ENCODE measurements around the gene PDIA2.

Gene PDIA2

DNA sequence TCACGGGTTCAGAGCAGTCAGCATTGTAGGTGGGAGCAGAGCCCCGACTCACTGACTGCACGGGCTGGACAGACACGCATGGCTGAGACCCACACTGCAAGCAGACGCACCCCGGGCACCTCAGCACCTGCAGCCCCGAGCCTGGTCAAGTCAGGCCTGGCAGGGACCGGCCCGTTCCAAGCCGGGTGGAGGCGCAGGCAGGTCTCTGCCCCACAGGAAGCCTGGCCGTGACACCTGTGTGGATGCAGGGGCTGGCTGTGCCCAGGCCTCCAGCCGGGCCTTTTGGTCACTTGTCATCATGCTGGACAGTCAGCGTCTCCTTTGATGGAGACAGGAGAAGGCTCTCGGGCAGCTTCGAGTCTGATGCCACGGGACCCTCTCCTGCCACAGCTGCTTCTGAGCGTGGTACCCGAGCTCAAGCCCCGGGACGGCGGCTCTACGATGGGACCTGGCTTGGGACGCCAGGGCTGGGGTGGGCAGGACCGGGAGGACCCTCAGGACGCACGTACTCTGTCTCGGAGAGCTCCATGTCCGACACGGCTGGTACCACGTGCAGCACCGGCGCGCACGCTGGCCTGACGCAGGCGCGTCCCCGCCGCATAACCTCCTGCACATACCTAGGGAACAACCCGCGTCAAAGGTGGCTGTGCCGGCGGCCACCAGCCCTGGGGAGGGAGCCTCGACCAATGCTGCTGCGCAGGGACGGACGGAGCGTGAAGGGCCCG lies 7.9 kb downstream of the PDIA2 start:
- FAIRE-seq (no peak), DNase-seq (ENCODE audit: extremely low spot score, insufficient read length, low read depth) (no peak)

DNA sequence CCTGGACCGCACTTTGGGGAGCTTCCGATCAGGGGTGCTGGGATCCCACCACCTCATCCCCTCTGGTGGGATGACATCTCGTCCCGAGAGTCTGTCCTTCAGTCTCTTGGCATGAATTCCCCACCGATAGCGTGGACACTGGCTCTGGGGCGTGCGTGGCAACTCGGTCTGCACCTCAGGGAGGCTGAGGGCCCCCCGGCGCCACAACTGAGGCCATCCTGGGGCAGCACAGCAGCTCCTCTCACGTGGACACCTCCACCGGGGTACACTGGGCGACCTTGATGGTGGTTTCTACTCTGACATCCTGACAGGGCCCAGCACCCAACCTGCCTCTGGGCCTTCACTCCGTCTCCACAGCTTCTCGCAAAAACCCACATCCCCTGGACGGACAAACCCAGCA lies 8.6 kb downstream of the PDIA2 start:
- DNase-seq (ENCODE audit: extremely low spot score, insufficient read length, low read depth) (no peak), FAIRE-seq (no peak)

DNA sequence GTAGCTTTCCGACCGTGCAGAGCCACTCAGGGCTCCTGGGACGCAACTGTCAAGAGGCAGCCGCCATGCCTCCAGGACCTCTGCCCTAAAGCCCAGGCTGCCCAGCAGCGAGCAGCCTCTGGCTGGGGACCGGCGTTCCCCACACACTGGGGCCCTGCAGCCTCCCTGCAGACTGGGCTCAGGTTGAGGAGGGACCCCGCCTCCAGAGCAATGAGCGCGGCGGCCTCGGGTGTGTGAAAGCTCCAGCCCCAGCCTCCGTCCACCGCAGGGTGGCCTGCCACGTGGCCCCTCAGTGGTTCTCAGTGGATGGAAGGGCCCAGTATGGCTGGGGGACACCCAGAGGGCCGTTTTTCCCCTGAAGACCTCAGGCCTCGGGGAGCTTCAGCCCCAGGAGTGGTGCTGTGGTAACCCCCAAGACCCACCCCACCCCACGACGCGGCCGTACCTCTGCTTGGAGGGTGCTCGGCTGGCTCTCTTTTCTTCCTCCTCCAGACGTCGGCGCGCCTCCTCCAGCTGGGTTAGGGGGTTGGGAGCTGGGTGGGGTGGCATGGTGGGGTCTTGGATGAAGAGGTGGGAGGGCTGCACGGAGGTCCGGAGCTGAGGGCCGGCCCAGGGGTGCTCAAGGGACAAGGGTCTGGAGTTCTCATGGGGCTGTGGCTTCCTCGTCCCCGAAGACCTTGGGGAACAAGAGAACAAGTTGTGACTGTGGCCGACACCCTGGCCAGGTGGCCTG lies 10.2 kb downstream of the PDIA2 start:
- DNase-seq (ENCODE audit: extremely low spot score, insufficient read length, low read depth) = no peak
- no peak for FAIRE-seq

DNA sequence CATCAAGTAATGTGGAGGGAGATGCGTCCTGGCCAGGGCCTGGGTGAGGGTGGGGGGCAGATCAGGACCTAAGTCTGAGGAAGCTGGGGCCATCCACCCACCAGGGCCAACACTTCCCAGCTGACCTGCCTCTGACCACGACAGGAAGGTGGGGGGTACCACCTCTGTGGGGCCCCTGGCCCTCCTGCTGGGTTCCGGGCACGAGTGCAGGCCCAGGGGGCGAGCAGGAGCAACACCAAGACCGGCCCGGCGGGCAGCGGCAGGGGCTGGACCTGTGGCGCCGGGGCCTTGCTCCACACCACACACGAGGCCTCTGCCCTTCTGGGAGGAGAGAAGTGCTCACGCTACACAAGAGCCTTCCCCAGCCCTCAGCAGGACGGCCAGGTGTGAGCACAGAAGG lies 13.3 kb downstream of the PDIA2 start:
- FAIRE-seq = no peak
- DNase-seq (ENCODE audit: extremely low spot score, insufficient read length, low read depth) = no peak

DNA sequence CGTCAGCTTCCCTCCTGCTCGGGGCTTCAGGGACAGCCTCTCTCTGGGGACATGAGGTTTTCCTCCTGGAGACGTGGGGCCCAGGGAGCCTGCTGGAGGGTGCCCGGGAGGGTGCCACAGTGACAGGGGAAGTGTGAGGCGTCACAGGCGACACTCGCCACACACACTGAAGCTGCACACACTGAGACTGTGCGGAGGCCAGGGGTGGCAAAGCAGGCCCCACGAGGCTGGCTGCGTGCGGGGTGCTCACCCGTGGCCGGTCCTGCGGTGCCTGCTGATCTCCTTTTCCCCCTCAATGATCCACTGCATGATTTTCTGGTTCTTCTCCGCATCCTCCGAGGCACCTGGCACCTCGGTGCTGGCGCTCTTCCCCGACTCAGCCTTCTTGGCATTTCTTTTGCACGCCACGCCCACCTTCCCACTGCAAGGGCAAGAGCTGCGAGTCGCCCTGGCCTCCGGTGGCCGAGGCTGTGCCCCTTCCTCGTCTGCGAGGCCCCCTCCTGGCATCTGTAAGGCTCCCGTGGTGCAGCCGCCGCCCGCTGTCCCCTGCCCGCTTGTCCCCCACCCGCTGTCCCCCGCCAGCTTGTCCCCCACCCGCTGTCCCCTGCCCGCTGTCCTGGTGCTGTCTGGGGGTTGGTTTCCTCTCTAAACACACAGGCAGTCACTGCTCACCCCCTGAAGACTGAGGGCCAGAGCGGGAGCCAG lies 14.0 kb downstream of the PDIA2 start:
- DNase-seq (ENCODE audit: extremely low spot score, insufficient read length, low read depth) = no peak
- no peak for FAIRE-seq

DNA sequence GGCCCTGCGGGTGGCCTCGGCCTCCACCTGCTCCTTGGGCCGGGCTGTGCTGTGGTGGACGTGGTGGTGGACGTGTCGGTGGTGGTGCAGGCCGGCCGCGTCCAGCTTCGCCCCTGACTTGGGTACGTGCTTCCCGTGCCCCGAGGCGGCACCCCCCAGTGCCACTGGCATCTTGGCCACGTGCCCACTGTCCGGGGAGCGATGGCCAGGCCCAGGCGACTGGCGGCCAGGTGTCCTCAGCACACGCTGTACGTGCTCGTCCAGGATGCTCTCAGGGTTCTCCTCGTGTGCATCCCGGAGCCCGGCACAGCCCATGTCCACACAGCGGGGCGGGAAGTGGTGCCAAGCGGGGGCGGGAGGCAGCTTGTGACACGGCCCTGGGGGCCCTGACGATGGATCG lies 14.9 kb downstream of the PDIA2 start:
- DNase-seq (ENCODE audit: extremely low spot score, insufficient read length, low read depth) (no peak), FAIRE-seq (no peak)

DNA sequence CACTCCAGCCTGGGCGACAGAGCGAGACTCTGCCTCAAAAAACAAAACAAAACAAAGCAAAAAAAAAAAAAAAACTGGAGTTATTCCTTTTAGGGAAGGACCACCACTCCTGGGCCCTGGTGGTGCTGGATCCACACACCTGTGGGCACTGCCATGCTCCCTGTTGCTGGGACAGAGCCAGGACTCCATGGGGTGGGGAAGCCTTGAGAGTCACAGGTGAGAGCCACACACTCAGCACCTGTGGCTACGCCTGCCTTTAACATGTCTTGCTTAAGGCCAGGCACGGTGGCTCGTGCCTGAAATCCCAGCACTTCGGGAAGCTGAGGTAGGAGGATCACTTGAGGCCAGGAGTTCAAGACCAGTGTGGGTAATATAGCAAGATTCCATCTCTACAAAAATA lies 18.3 kb downstream of the PDIA2 start:
- FAIRE-seq (no peak), DNase-seq (ENCODE audit: extremely low spot score, insufficient read length, low read depth) (no peak)

DNA sequence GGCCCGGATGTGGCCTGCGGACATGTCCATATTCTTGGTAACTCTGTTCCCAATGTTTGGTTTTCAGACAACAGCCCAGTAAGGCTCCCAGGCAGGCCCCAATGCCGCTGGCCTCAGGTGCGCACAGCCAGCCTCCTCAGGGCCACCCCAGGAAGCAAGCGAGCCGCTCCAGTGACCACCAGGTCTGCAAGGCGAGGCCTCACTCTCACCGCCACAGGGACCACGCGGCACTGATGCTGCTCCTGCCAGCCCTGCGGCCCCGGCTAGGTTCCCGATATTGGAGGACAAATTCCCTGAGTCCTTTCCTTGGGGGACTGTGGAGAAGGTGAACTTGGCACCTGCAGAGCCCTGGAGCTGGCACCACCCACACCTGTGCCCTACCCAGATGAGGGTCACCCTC lies 19.0 kb downstream of the PDIA2 start:
- no peak for DNase-seq (ENCODE audit: extremely low spot score, insufficient read length, low read depth)
- FAIRE-seq = no peak

DNA sequence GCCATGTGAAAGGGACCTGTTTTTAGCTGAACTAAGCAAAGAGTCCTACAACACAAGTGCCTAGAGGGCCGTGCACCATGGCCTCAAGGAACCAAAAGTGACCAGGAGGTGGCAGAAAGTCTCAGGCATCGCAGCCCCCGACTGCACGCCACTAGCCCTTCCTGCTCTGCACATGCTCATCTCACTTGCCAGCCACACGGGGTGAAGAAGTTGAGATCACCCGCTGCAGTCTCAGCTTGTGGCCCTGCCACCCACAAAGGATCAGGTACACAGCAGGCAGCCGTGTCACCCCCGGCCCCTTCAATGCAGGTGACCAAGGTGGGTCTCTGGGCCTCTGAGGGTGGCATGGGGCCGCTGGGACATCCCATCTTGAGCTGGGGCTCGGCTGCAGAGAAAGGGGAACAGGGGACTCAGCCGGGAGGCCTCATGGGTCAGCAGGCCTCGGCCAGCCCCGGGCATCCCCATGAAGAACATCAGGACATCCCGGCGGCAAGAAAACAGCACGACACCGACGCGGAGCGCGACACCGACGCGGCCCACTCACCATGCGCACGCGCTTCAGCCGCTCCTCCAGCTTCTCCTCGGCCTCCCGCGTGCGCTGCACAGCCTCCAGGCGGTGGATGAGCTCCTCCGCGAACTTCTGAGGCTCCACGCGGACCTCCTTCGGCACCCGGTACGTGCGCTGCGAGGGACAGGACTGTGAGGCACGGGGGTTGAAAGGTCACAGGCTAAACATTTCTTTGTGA lies 21.0 kb downstream of the PDIA2 start:
- no peak for DNase-seq (ENCODE audit: extremely low spot score, insufficient read length, low read depth)
- no peak for FAIRE-seq

DNA sequence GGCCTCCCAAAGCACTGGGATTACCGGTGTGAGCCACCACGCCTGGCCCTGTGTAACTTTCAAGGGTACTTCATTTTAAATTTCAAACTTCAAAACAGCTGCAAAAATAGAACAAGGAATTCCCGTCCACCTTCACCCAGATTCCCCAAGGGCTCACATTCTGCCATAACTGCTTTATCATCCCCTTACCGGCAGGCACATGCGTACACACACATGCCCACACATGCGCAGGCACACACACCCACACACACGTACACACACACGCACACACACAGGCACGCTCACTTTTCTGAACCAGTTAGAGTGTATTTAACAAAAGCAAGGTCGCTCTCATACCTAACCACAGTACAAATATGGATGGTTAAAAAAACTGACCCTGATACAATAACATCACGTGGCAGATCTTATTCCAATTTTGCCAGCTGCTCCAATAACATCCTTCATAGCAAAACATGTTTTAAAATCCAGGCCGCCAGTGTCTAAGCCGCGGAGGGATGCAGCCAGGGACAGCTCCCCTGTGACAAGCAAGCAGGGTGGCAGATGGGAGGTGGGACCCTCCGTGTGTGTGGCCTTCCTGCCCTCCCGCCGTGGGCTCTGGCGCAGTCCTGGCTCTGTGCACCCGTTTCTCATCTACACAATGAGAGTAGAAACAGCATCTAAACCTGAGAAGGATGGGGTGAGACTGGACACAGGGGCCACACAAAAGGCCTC lies 23.1 kb downstream of the PDIA2 start:
- no peak for FAIRE-seq
- DNase-seq (ENCODE audit: extremely low spot score, insufficient read length, low read depth) = no peak

DNA sequence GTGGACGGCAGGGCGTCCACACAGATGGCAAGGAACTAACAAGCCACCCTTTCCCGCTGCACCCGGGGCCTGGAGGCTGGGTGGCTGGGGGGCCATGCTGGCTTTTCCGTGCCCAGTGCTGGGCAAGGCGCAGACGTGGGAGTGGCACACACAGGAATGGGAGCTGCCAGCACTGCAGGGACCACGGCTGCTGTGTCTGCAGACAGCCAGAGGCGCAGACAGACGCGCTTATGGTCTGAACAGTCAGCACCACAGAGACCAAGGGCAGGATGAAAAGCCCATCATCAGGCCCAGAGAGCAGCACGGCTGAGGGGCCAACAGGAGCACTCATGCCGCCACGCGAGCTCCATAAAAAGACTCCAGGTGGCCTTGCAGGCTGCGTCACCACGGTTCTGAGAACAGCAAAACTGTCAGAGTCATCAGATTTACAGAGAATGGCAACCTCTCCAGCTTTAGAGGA lies 24.0 kb downstream of the PDIA2 start:
- FAIRE-seq (no peak), DNase-seq (ENCODE audit: extremely low spot score, insufficient read length, low read depth) (no peak)

DNA sequence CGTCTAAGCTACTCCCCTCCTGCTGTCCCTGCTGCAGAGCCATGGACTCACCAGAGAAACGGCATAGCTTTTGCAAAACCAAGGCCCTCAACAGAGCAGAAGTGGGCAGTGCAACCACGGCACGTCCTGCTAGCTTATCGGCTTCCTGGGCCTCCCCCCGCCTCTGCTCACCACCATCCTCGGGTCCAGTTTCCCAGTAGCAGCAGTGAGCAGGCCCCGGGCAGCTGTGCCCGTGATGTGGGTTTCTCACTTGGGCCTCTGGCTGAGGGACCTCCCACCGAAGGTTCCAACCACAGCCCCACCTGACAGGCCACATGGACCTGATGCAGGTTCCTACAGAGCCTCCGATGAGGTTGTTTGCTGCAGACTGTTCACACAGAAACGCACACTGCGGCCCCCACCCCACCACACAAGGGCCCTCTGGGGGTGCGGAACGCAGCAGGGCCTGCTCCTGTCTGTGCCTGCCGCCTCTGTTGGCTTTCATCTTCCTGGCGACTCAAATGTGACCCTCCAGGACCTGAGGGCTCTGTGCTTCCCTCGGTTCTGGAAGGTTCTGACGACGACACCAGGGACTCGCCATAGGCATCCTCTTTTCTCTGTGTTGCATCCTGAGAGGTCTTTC lies 24.8 kb downstream of the PDIA2 start:
- no peak for DNase-seq (ENCODE audit: extremely low spot score, insufficient read length, low read depth)
- no peak for FAIRE-seq

DNA sequence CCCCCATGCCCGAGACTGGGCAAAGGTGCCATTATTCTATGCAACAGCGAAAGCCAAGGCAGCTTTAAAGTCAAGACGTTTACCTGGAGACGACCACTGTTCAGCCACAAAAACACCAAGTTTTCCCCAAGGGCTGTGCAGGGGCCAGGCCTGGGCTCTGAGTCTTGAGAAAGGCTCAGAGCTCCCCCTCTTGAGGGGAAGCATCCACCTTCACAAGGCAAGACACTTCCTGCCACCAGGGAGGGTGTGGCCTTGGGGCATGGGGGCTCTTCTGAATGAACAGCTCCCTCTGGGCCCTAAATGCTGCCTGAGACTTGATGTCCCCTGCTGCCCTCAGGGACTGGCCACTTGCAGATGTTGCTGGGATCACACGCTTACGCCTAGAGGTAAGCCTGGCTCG lies 26.5 kb downstream of the PDIA2 start:
- FAIRE-seq = no peak
- no peak for DNase-seq (ENCODE audit: extremely low spot score, insufficient read length, low read depth)

DNA sequence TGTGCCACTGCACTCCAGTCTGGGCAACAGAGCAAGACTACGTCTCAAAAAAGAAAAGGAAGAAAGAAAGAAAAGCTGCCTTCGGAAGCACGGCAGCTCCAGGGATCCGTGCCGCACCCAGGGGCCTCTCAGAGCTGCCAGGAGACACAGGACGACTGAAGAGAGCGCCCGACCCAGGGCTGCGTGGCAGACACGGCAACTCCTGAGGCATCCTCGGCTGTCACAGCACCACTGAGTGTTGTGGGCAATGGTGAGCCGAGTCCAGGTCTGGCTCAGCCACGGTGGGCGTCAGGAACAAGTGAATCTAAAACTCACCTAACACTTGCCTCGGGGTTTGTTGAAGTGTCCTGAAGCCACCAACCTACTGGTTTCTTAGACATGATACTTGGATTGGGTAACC lies 28.8 kb downstream of the PDIA2 start:
- DNase-seq (ENCODE audit: extremely low spot score, insufficient read length, low read depth) = no peak
- no peak for FAIRE-seq

DNA sequence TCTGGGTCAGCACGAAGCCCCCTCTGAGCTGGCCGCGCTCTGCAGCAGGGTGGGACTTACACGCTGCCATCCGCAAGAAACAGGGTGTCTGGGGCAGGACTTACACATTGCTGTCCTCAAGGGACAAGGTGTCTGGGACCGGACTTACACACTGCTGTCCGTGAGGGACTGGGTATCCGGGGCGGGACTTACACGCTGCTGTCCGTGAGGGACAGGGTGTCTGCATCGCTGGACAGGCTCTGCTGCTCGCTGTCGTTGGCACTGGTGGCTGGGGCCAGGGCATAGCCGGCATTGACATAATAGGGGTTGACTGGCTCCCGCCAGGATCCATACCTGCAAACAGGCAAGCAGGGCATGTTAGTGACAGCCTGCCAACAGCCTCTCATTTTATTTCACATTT lies 31.4 kb downstream of the PDIA2 start:
- no peak for FAIRE-seq
- DNase-seq (ENCODE audit: extremely low spot score, insufficient read length, low read depth) = no peak

DNA sequence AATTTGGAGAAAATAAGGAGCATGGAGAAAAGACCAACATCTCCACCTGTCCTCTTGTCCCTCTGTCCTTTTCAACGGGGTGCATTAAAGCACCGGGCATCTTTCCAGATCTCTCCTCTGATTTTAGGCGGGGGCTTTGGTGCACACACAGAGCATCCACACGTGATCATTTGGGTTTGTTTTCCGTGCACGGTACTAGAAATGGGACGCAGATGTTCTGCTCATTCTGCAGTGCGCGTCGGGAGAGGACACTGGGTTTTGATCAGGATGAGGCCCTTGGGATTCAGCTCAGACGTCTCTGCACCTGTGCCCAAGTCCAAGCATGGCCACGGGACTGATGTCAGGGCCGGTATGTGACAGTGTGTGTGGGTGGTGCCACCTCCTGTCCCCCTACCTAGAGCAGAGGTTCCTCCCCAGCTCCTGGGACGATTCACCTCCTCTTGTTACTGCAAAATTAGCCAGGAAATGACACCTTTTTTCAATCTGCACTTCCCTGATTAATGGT lies 31.9 kb downstream of the PDIA2 start:
- DNase-seq (ENCODE audit: extremely low spot score, insufficient read length, low read depth) (no peak), FAIRE-seq (no peak)

DNA sequence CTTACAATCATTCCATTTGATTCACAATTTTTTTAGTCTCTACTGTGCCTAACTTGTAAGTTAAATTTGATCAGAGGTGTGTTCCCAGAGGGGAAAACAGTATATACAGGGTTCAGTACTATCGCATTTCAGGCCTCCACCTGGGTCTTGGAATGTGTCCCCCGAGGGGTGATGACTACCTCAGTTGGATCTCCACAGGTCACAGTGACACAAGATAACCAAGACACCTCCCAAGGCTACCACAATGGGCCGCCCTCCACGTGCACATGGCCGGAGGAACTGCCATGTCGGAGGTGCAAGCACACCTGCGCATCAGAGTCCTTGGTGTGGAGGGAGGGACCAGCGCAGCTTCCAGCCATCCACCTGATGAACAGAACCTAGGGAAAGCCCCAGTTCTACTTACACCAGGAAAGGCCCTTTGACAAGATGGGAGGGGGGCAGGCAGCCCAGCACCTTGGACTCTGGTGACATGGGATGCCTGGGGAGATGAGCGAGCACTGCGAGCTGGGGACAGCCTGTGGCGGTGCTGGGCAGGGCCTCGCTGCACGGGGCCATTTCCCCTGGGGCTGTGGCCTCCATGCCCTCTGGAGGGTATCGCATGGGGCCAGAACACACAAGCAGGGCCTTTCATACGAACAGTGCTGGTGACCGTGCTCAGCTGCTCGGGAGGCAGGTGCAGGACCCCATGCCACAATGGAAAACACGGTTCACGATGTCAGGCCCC lies 33.9 kb downstream of the PDIA2 start:
- no peak for DNase-seq (ENCODE audit: extremely low spot score, insufficient read length, low read depth)

DNA sequence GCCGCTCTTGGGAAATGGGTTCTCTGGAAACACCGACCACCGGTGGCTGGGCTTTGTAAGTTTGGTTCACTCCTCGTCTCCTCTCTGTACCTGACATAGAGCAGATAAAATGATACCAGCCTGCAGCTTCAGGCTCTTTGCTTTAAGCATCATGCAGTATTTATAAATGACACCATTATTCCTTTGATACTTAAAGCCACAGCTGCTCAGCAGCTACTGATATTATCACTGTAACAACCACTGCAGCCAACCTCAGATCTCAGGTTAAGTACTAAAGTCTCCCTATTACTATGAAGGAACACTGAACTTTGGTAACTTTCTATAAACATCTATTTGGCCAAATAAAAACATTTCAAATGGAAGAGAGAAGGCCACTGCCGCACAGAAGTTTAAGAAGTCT lies 34.6 kb downstream of the PDIA2 start:
- DNase-seq (ENCODE audit: extremely low spot score, insufficient read length, low read depth) = no peak
- FAIRE-seq = no peak

More for the DNA sequence above, 33.9 kb downstream of the PDIA2 start:
- FAIRE-seq = no peak

DNA sequence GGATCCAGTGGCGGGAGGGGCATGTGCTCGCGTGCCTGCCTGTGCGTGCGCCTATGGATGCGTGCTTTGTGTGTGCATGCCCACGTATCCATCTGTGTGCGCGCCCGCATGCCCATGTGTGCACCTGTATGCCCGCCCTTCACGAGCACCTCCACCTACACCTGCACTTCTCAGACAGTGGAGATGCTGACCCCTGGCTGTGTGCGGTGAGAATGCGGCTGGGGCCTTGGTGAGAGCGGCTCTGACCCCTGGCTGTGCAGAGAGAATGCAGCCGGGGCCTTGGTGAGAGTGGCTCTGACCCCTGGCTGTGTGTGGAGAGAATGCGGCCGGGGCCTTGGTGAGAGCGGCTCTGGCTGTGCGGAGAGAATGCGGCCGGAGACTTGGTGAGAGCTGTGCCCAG lies 35.7 kb downstream of the PDIA2 start:
- DNase-seq (ENCODE audit: extremely low spot score, insufficient read length, low read depth) = no peak
- FAIRE-seq = no peak

Data from GM18507 (cell line).